Mononuclear cell (primary cell): Measurements from ENCODE around the gene PNPLA1. TPM values are rescaled to one million over a fixed set of nuclear protein-coding genes. Genes with fewer than 3 reads are reported as not detected.

Experiments used
- H3K27me3 ChIP-seq: 2 replicates; pipeline ENCODE4 v1.6.0; 2011; ENCODE audit warnings: low read length, control low read depth; ENCODE audit not compliant: insufficient read depth
- H3K4me1 ChIP-seq: 2 replicates; pipeline ENCODE4 v1.5.1; 2011; ENCODE audit warnings: mild to moderate bottlenecking, low read length, control low read depth; ENCODE audit not compliant: insufficient read depth
- H3K4me3 ChIP-seq: 2 replicates; pipeline ENCODE4 v1.5.1; 2011; ENCODE audit warnings: mild to moderate bottlenecking, low read length, moderate library complexity
- H3K9me3 ChIP-seq: 2 replicates; pipeline ENCODE4 v1.5.1; 2011; ENCODE audit warnings: low read depth, mild to moderate bottlenecking, control low read depth, low read length
- total RNA-seq: library from RNA; depleted of rRNA; stranded (reverse); fragments of >200 nt; gene quantifications from one replicate; pipeline ENCODE4 v1.2.3, GENCODE V29; 2012

PNPLA1 gene
- total RNA-seq, 1 donor = 1.2 TPM

GRCh38 chr6:36340306-36340617 lies 70.4 kb downstream of the PNPLA1 start:
- Histone ChIP-seq H3K27me3 (peaks cover 6% of the 10 kb centered on the region), H3K9me3 (no peaks in the 10 kb centered on the region), H3K4me3 (no peak overlapping the region), H3K4me1 (peaks cover 18% of the 10 kb centered on the region)

- H3K4me3 ChIP-seq = no peak overlapping the region
Measured at GRCh38 chr6:36340618-36341454, 71.0 kb downstream of the PNPLA1 start.

DNA sequence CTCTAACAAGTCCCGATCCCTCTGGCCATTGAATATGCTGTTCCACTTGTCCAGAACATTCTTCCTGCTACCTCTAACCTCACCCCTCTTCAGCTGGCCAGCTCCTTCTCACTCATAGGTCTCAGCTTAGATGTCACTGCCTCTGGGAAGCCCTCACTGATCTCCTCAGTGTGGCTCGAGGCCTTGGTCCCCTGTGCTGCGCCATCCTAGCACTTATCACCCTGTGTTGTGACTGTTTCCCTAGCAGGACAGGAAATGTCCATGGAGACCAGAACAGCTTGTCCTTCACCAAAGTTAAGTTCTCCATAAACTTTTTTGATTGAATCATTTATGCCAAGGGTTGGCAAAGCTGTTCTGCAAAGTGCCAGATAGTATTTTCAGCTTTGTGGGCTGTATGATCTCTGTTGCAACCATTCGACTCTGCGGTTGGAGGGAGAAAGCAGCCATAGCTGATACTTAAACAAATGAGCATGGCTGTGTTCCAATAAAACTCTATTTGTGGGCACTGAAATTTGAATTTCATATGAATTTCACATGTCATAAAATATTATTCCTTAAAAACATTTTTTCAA lies 73.3 kb downstream of the PNPLA1 start:
- Histone ChIP-seq H3K27me3 (peaks cover 6% of the 10 kb centered on the region), H3K4me1 (peaks cover 10% of the 10 kb centered on the region), H3K4me3 (no peak overlapping the region), H3K9me3 (no peaks in the 10 kb centered on the region)

More at GRCh38 chr6:36340618-36341454, 71.0 kb downstream of the PNPLA1 start:
- peaks cover 6% of the 10 kb centered on the region for H3K27me3 ChIP-seq
- H3K9me3 ChIP-seq = no peaks in the 10 kb centered on the region
- H3K4me1 ChIP-seq = peaks cover 18% of the 10 kb centered on the region

GRCh38 chr6:36345681-36346466 lies 76.0 kb downstream of the PNPLA1 start:
- H3K4me3 ChIP-seq = no peak overlapping the region
- no peaks in the 10 kb centered on the region for H3K9me3 ChIP-seq
- H3K27me3 ChIP-seq = no peaks in the 10 kb centered on the region
- H3K4me1 ChIP-seq = peaks cover 4% of the 10 kb centered on the region

GRCh38 chr6:36346486-36347273 lies 76.8 kb downstream of the PNPLA1 start:
- no peaks in the 10 kb centered on the region for H3K27me3 ChIP-seq
- H3K9me3 ChIP-seq = no peaks in the 10 kb centered on the region
- no peak overlapping the region for H3K4me3 ChIP-seq
- no peaks in the 10 kb centered on the region for H3K4me1 ChIP-seq

DNA sequence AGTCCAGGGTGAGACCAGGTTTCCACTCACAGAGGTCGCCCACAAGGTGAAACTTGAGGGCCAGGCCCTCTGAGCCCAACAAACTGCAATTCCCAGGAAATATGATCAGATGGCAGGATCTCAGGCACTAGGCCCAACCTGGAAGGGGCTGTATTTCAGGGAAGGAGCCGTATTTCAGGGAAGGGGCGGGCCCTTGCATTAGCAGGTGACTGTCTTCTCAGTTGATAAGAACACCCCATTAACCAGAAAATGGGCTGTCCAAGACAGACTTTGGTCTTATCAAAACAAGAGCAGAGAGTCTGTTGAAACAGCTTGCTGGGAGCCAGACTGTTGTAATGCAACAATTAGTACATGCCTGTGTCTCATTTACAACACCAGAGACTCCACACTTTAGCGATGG lies 77.8 kb downstream of the PNPLA1 start:
- H3K4me1 ChIP-seq = no peaks in the 10 kb centered on the region
- no peak overlapping the region for H3K4me3 ChIP-seq
- no peaks in the 10 kb centered on the region for H3K27me3 ChIP-seq
- no peaks in the 10 kb centered on the region for H3K9me3 ChIP-seq

- no peaks in the 10 kb centered on the region for H3K4me1 ChIP-seq
- H3K4me3 ChIP-seq = no peak overlapping the region
- no peaks in the 10 kb centered on the region for H3K9me3 ChIP-seq
- H3K27me3 ChIP-seq = no peaks in the 10 kb centered on the region
Measured at GRCh38 chr6:36349240-36349639, 79.4 kb downstream of the PNPLA1 start.

GRCh38 chr6:36350082-36350481 lies 80.2 kb downstream of the PNPLA1 start:
- Histone ChIP-seq H3K27me3 (no peaks in the 10 kb centered on the region), H3K4me3 (no peak overlapping the region), H3K4me1 (no peaks in the 10 kb centered on the region), H3K9me3 (no peaks in the 10 kb centered on the region)

- H3K4me3 ChIP-seq = no peak overlapping the region
- H3K27me3 ChIP-seq = no peaks in the 10 kb centered on the region
- H3K9me3 ChIP-seq = no peaks in the 10 kb centered on the region
- peaks cover 4% of the 10 kb centered on the region for H3K4me1 ChIP-seq
Measured at GRCh38 chr6:36350681-36351571, 81.1 kb downstream of the PNPLA1 start.

- no peak overlapping the region for H3K4me3 ChIP-seq
- no peaks in the 10 kb centered on the region for H3K9me3 ChIP-seq
- H3K4me1 ChIP-seq = peaks cover 10% of the 10 kb centered on the region
- H3K27me3 ChIP-seq = no peaks in the 10 kb centered on the region
Measured at GRCh38 chr6:36352477-36353157, 82.8 kb downstream of the PNPLA1 start.

GRCh38 chr6:36353411-36353915 lies 83.6 kb downstream of the PNPLA1 start:
- Histone ChIP-seq H3K9me3 (no peaks in the 10 kb centered on the region), H3K4me1 (peaks cover 10% of the 10 kb centered on the region), H3K4me3 (no peak overlapping the region), H3K27me3 (no peaks in the 10 kb centered on the region)

DNA sequence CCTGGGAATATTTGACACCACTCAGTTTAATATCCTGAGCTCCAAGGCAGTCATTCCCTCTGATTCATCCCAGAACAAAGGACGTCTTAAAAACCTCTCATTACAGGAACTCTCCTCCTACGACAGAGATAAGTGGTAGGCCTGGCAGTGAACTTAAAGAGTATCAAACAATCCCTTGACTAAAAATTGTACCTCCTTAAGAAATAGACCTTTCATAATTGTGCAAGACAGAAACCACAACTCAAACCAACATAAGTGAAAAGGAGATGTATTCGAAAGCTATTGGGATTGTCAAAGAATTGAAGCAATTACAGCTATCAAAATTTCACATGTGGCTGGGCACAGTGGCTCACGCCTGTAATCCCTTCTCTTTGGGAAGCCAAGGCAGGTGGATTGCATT lies 86.0 kb downstream of the PNPLA1 start:
- Histone ChIP-seq H3K4me1 (peaks cover 16% of the 10 kb centered on the region), H3K4me3 (no peak overlapping the region), H3K27me3 (no peaks in the 10 kb centered on the region), H3K9me3 (no peaks in the 10 kb centered on the region)

GRCh38 chr6:36357872-36358225 lies 88.0 kb downstream of the PNPLA1 start:
- peaks cover 22% of the 10 kb centered on the region for H3K4me1 ChIP-seq
- H3K4me3 ChIP-seq = no peak overlapping the region
- H3K9me3 ChIP-seq = no peaks in the 10 kb centered on the region
- no peaks in the 10 kb centered on the region for H3K27me3 ChIP-seq
